HepG2 (cell line): ENCODE data around the gene NR1H2. TPM values are rescaled to one million over a fixed set of nuclear protein-coding genes. Genes with fewer than 3 reads are reported as not detected.

Experiments used
- ATF1 ChIP-seq: IDR thresholded peaks from 2 replicates; pipeline ENCODE4 v1.6.1; 2016; ENCODE audit warnings: mild to moderate bottlenecking, control low read depth
- ELF1 ChIP-seq: sonication (generic); formaldehyde crosslinking; IDR thresholded peaks from 2 replicates; pipeline ENCODE4 v1.4.0; 2020; ENCODE audit warnings: missing genetic modification reagents
- KDM5B ChIP-seq: sonication (generic); formaldehyde crosslinking; IDR thresholded peaks from 2 replicates; pipeline ENCODE4 v1.4.0; 2020; ENCODE audit warnings: missing genetic modification reagents, mild to moderate bottlenecking, borderline replicate concordance
- MED8 ChIP-seq: sonication (generic); formaldehyde crosslinking; IDR thresholded peaks from 2 replicates; pipeline ENCODE4 v1.8.1; 2023; ENCODE audit warnings: mild to moderate bottlenecking, missing genetic modification reagents; ENCODE audit not compliant: insufficient replicate concordance
- TFDP2 ChIP-seq: sonication (generic); formaldehyde crosslinking; IDR thresholded peaks from 2 replicates; pipeline ENCODE4 v1.4.0; 2020; ENCODE audit warnings: missing genetic modification reagents
- THAP11 ChIP-seq: IDR thresholded peaks from 2 replicates; pipeline ENCODE4 v1.6.1; 2016; ENCODE audit warnings: missing biosample characterization, missing genetic modification reagents
- ZBTB21 ChIP-seq: sonication (generic); formaldehyde crosslinking; IDR thresholded peaks from 2 replicates; pipeline ENCODE4 v1.4.0; 2020; ENCODE audit warnings: missing genetic modification reagents
- ZBTB4 ChIP-seq: sonication (generic); formaldehyde crosslinking; IDR thresholded peaks from 2 replicates; pipeline ENCODE4 v1.4.0; 2020; ENCODE audit warnings: missing genetic modification reagents, mild to moderate bottlenecking, borderline replicate concordance
- ZFP82 ChIP-seq: sonication (generic); formaldehyde crosslinking; IDR thresholded peaks from 2 replicates; pipeline ENCODE4 v1.5.1; 2020; ENCODE audit warnings: mild to moderate bottlenecking, missing genetic modification reagents, borderline replicate concordance
- ZNF510 ChIP-seq: sonication (generic); formaldehyde crosslinking; IDR thresholded peaks from 2 replicates; pipeline ENCODE4 v1.4.0; 2020; ENCODE audit warnings: low read depth, mild to moderate bottlenecking, missing genetic modification reagents
- ZNF850 ChIP-seq: sonication (generic); formaldehyde crosslinking; conservative IDR thresholded peaks from 2 replicates; pipeline ENCODE4 v1.9.0; 2021; ENCODE audit warnings: mild to moderate bottlenecking, missing genetic modification reagents
- ZSCAN12 ChIP-seq: sonication (generic); formaldehyde crosslinking; IDR thresholded peaks from 2 replicates; pipeline ENCODE4 v1.9.0; 2021; ENCODE audit warnings: mild to moderate bottlenecking, missing genetic modification reagents
- polyA plus RNA-seq, 8 experiments: library from polyadenylated mRNA; depleted of rRNA in 3 of 8; stranded (reverse) in 7 of 8; unstranded in 1 of 8; fragments of >200 nt; fragmentation: Illumina TruSeq in 4 of 8; extraction: Trizol in 4 of 8; gene quantifications; 2 replicates each; pipeline versions ENCODE4 v1.2.1 to v1.2.3, GENCODE V29; 2011 to 2016; ENCODE audit warnings: low read depth in 4 of 8, missing spikeins in 1 of 8, mixed read lengths in 1 of 8; ENCODE audit not compliant: insufficient read depth in 1 of 8
- total RNA-seq, 5 experiments: library from RNA; depleted of rRNA; stranded (reverse); fragments of >200 nt; fragmentation: Illumina TruSeq; extraction: Trizol; gene quantifications; 2 replicates each; pipeline ENCODE4 v1.2.3, GENCODE V29; 2016; ENCODE audit warnings: low read depth in 1 of 5
- TF ChIP-seq, protein P1 (sequence below): IDR thresholded peaks from 2 replicates; pipeline ENCODE4 v1.6.1; 2016; ENCODE audit warnings: missing biosample characterization, missing genetic modification reagents, low read depth
- TF ChIP-seq, protein P2 (sequence below): sonication (generic); formaldehyde crosslinking; IDR thresholded peaks from 2 replicates; pipeline ENCODE4 v1.5.0; 2020; ENCODE audit warnings: missing genetic modification reagents
- TF ChIP-seq, protein P3 (sequence below): sonication (generic); formaldehyde crosslinking; IDR thresholded peaks from 2 replicates; pipeline ENCODE4 v1.5.1; 2020; ENCODE audit warnings: mild to moderate bottlenecking, missing genetic modification reagents, moderate library complexity
- TF ChIP-seq, protein P4 (sequence below): IDR thresholded peaks from 2 replicates; pipeline ENCODE4 v1.6.1; 2012; ENCODE audit warnings: low read length, improper control_type of control experiment

Gene NR1H2
- total and polyA plus RNA-seq, 2 of the 13 experiments (the other 11 are each of a cell fraction or from before 2014, with no cell fraction given), result 10.3 to 13.5 TPM

DNA sequence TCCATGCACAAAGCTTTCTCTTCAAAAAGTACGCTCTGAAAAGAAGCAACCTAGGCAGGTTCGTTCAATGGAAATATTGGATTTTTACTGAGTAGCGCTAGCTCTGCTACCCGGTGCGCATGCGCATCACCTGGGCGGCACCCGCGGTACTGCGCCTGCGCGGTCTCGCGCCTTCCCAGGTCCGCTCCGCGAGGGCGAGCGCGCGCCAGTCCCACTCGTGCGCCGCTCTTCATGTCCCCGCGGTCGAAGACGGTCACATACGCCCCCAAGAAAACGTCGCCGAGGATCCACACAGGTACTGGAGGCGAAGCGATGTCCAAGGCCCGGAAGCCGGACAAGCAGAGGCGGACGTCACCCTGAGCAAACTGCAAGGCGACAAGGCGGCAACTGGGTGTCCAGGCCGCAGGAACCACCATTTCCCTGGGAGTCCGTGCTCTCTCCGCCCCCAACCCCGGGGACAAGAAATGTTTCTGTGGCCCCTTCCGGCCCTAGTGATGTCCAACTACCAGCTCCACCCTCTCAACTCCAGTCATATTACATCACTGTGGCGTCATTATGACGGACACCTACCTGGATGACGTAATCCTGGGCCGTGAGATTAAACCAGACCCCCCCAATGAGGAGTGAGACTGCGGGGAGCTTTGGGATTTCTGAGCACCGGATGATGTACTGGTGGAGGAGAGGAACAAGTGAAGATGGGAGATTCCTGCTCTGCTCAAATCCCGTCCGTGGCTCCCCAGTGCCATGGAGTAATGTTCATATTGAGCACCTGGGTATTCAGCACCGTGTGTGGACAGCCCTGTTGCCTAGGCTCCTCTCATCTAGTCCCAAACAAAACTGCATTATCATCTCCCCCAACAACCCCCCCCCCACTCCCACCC lies 42.3 kb upstream of the NR1H2 start (continued):
- TF ChIP-seq, protein P1, sequence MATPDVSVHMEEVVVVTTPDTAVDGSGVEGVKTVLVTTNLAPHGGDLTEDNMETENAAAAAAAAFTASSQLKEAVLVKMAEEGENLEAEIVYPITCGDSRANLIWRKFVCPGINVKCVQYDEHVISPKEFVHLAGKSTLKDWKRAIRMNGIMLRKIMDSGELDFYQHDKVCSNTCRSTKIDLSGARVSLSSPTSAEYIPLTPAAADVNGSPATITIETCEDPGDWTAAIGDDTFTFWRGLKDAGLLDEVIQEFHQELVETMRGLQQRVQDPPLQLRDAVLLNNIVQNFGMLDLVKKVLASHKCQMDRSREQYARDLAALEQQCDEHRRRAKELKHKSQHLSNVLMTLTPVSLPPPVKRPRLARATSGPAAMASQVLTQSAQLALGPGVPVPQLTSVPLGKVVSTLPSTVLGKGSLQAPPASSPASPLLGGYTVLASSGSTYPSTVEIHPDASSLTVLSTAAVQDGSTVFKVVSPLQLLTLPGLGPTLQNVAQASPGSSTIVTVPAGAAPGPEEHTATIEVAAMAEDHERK (CRISPR knock-in tag), result no peak
- TF ChIP-seq TFDP2 (CRISPR knock-in tag), result peak; percentile 83
- TF ChIP-seq ZBTB4, result no peak
- 0 out of 2 replicates have a peak, but pooled peaks have one; percentile 55 for TF ChIP-seq ZSCAN12 (CRISPR knock-in tag)
- TF ChIP-seq, protein P2, sequence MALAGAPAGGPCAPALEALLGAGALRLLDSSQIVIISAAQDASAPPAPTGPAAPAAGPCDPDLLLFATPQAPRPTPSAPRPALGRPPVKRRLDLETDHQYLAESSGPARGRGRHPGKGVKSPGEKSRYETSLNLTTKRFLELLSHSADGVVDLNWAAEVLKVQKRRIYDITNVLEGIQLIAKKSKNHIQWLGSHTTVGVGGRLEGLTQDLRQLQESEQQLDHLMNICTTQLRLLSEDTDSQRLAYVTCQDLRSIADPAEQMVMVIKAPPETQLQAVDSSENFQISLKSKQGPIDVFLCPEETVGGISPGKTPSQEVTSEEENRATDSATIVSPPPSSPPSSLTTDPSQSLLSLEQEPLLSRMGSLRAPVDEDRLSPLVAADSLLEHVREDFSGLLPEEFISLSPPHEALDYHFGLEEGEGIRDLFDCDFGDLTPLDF (CRISPR knock-in tag), result peak; percentile 75
- TF ChIP-seq MED8 (CRISPR knock-in tag), result peak; percentile 39
- 0 out of 2 replicates have a peak, but pooled peaks have one; percentile 60 for TF ChIP-seq ZNF510
- peak; percentile 95 for TF ChIP-seq KDM5B (CRISPR knock-in tag)
- TF ChIP-seq ZFP82 (CRISPR knock-in tag), result no peak
- TF ChIP-seq ELF1 (CRISPR knock-in tag), result 0 out of 2 replicates have a peak, but pooled peaks have one; percentile 23
- TF ChIP-seq ATF1 (CRISPR knock-in tag), result peak; percentile 81
- TF ChIP-seq, protein P3, sequence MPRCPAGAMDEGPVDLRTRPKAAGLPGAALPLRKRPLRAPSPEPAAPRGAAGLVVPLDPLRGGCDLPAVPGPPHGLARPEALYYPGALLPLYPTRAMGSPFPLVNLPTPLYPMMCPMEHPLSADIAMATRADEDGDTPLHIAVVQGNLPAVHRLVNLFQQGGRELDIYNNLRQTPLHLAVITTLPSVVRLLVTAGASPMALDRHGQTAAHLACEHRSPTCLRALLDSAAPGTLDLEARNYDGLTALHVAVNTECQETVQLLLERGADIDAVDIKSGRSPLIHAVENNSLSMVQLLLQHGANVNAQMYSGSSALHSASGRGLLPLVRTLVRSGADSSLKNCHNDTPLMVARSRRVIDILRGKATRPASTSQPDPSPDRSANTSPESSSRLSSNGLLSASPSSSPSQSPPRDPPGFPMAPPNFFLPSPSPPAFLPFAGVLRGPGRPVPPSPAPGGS (CRISPR knock-in tag), result no peak
- TF ChIP-seq THAP11 (CRISPR knock-in tag), result peak; percentile 89
- TF ChIP-seq, protein P4, sequence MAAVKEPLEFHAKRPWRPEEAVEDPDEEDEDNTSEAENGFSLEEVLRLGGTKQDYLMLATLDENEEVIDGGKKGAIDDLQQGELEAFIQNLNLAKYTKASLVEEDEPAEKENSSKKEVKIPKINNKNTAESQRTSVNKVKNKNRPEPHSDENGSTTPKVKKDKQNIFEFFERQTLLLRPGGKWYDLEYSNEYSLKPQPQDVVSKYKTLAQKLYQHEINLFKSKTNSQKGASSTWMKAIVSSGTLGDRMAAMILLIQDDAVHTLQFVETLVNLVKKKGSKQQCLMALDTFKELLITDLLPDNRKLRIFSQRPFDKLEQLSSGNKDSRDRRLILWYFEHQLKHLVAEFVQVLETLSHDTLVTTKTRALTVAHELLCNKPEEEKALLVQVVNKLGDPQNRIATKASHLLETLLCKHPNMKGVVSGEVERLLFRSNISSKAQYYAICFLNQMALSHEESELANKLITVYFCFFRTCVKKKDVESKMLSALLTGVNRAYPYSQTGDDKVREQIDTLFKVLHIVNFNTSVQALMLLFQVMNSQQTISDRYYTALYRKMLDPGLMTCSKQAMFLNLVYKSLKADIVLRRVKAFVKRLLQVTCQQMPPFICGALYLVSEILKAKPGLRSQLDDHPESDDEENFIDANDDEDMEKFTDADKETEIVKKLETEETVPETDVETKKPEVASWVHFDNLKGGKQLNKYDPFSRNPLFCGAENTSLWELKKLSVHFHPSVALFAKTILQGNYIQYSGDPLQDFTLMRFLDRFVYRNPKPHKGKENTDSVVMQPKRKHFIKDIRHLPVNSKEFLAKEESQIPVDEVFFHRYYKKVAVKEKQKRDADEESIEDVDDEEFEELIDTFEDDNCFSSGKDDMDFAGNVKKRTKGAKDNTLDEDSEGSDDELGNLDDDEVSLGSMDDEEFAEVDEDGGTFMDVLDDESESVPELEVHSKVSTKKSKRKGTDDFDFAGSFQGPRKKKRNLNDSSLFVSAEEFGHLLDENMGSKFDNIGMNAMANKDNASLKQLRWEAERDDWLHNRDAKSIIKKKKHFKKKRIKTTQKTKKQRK, result no peak
- peak; percentile 91 for TF ChIP-seq ZBTB21 (CRISPR knock-in tag)
- TF ChIP-seq ZNF850, result no peak
